ENCODE results near the gene CYP4A22.
"Not testable (repeated sequence)": the region's sequence is repeated elsewhere in the genome, so short reads cannot be mapped to it uniquely, and the experiment has no call there.

The CYP4A22 gene

GRCh38 chr1:47186267-47187185 lies 49.3 kb downstream of the CYP4A22 start:
- no peak for DNase-seq

DNA sequence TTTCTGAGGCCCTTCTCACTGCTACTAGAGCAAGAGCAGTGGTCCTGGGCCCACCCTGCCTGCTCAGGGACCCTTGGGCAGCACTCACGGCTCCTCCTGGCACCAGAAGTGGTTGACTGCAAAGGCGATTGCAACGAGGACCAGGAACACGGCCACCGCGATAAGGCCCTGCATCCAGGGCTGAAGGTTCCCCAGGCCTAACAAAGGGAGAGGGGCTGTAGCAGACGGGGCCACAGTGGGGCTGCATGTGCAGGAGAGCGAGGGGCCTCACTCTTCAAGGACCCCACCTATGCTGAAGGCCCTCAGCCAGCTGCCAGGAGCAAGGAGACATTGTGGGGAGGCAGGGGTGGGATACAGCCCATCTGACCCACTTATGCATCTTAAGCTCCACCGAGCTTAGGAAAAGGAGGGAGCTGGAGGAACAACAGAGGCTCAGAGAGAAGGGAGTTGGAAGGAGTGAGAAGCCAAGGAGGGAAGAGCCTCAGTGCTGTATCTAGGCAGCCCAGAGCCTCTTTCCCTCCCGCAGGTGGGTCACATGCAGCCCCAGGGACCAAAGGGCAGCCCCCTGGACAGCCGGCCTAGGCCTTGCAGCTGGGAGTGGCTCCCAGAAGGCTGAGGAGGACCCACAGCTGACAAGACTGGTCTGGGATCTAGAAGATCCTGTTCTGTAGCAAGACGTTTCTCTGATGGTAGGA lies 50.1 kb downstream of the CYP4A22 start:
- no peak for DNase-seq

GRCh38 chr1:47187926-47188250 lies 50.6 kb downstream of the CYP4A22 start:
- no peak for DNase-seq

GRCh38 chr1:47188791-47189785 lies 51.8 kb downstream of the CYP4A22 start:
- no peak for DNase-seq

DNA sequence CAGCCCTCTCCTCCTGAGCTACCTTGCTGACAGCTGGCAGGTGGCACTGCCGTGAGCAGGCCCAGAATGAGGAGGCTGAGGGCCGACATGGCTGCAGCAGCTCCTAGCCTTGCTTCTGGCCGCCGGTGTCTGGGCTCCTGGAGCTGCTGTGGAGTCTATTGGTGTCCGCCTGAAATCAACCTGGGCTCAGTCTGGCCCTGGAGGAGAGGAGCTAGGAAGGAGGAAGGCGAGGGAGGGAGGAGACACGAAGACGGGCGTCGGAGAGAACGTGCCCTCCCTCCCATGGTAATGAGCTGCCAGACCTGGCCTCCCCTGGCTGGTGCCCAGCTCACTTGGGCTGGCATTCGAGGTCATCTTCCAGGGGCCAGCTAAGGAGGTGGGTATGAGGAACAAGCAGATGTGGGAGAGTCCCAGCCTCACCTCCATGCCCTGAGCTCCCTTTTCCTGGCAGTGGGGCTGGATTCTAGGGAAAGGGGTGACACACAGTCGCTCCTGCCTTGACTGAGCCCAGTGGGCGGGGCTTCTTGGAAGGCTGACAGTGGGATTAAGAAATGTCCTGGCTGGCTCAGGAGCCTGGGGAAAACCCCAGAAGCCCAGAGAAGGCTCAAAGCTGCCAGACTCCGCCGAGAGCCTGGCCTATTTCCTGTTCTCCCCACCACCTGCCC lies 52.7 kb downstream of the CYP4A22 start, which contains the start of gene PDZK1IP1:
Gene PDZK1IP1, minus strand, starts transcription at position 193 of the 665 bp plus-strand sequence. Its CDS starts 104 bp downstream, at position 89.
- DNase-seq, result no peak

DNA sequence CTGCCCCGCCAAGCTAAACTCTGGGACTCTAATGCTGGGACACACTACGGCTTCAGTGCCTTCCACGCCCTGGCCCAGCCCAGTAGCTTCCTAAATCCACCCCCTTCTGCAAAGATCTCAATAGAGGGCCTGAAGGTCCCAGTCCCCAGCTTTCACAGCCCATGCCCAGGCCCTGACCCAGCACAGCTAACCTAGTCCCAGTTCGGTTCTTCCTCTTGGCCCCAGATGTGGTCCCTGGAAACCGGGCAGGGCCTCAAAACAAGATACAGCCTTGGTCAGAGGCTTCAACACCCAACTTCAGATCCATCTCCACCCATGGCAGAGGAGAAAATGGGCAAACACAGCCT lies 53.2 kb downstream of the CYP4A22 start:
- DNase-seq, result no peak

DNA sequence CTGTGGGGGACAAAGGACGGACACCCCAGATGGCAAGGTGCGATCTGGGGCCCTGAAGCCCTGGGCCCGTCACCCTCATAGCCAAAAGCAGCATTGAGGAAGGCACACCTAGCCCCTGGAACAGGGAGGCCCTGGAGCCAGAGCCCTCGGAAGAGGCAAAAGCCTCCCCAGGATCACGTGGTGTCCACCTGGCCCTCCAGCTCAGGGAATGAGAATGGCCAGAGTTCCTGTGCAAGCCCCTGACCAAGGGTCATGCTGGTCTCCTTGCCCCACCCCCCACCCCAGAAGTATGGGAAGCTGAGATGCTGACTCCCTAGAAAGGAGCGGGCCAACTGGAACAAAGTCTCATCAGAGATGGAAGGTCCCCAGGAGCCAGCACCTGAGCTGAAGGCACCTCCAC lies 53.6 kb downstream of the CYP4A22 start:
- DNase-seq, result no peak

- no peak for DNase-seq
These were observed 54.8 kb downstream of the CYP4A22 start for GRCh38 chr1:47191940-47192457.

DNA sequence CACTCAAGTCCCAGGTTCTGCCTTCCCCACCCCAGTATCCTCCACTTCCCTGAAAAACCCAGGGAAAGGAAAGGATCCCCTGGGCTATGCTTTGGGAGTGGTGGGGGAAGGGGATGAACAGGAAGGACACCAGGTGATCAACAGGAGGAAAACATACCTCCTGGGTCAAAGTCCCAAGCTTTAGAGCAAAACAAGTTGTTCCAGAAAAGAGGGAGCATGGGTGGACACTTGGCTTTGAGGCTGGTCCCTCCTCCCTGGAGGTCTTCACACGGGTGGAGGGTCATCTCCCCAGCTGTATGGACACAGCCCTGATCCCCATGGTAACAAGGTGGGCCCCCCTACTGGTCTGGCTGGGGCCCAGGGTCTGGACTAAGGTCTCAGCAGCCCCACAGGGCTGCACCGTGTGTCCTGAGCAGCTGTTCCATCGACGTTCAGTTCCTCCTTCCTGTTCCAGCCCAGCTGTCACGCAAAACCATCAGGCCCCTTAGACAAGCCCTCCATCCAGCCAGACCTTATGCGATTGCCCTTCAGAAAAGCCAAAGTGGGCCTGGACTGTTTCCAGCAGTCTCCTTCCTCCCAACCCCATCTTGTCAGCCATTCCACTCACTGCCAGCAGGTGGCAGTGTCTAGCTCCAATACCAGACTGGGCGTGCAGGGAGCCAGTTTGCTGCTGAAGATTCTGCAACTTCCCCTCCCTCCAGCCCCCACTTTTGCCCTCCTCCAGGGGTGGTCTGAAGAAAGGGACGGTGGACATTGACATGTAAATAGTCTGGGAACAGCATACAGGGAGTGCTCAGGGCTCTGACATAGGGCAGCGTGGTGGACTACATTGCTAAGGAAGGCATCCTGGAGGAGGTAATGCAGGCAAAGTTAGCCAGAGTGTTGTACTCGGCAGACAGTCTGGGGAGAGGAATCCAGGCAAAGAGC lies 55.5 kb downstream of the CYP4A22 start:
- peak; percentile 84 for DNase-seq

- not testable (repeated sequence) for DNase-seq
These were observed 56.3 kb downstream of the CYP4A22 start for GRCh38 chr1:47193496-47193895.

GRCh38 chr1:47194311-47194710 lies 57.1 kb downstream of the CYP4A22 start:
- no peak for DNase-seq

GRCh38 chr1:47195981-47196380 lies 58.7 kb downstream of the CYP4A22 start:
- DNase-seq, result not testable (repeated sequence)

- DNase-seq, result no peak
These were observed 59.4 kb downstream of the CYP4A22 start for GRCh38 chr1:47196622-47197021.

GRCh38 chr1:47198214-47198613 lies 61.0 kb downstream of the CYP4A22 start:
- no peak for DNase-seq

Data from NCI-H524 treated with DMSO at 0.1 percent for 48 hours (cell line).